ENCODE data around the gene LRIG2. TPM values are rescaled to one million over a fixed set of nuclear protein-coding genes. Genes with fewer than 3 reads are reported as not detected.
"Not testable (repeated sequence)": the region's sequence is repeated elsewhere in the genome, so short reads cannot be mapped to it uniquely, and the experiment has no call there.

Gene LRIG2, protein sequence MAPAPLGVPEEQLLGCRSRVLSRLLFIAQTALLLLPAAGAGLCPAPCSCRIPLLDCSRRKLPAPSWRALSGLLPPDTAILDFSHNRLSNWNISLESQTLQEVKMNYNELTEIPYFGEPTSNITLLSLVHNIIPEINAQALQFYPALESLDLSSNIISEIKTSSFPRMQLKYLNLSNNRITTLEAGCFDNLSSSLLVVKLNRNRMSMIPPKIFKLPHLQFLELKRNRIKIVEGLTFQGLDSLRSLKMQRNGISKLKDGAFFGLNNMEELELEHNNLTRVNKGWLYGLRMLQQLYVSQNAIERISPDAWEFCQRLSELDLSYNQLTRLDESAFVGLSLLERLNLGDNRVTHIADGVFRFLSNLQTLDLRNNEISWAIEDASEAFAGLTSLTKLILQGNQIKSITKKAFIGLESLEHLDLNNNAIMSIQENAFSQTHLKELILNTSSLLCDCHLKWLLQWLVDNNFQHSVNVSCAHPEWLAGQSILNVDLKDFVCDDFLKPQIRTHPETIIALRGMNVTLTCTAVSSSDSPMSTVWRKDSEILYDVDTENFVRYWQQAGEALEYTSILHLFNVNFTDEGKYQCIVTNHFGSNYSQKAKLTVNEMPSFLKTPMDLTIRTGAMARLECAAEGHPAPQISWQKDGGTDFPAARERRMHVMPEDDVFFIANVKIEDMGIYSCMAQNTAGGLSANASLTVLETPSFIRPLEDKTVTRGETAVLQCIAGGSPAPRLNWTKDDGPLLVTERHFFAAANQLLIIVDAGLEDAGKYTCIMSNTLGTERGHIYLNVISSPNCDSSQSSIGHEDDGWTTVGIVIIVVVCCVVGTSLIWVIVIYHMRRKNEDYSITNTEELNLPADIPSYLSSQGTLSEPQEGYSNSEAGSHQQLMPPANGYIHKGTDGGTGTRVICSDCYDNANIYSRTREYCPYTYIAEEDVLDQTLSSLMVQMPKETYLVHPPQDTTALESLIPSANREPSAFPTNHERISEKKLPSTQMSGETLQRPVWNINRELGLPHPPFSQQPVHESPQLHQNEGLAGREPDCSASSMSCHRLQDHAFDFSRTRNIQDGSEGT
- total RNA-seq: 7.8 and 20.9 TPM in 2 replicates

DNA sequence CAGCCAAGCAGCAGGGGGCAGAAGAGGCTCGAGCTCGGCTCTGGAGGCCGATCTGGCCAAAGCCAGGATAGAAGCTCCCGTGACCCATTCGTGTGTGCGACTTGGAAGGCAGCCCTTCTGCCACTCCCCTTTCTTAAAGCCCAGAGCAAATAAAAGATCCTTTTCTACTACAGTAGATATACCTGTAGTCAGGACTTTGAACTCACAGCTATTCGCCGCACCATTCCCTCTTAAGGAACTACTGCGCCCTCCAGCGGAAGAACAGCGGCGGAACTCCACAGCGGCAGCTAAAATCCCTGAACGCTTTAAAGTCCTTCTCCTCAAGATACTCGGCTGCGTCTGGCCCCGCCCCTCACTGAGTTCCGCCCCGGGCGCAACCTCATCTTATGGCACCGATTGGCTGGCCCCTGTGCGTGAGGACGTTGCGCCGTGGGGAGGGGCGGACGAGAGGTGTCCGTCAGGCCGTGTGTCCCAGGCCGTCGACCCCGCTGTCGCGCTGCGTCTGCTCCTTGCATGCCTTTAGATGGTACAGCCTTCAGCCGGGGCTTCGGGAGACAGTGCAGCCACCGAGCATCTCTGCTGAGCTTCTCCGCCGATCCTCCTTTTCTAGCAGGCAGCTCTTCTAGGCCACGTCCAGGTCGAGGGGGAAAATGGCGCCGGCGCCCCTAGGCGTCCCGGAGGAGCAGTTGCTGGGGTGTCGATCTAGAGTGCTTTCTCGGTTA, at the start of gene LRIG2:
LRIG2 (plus strand) TSS at position 442 of the 722 bp plus-strand sequence; CDS start at position 651, 209 bp downstream.
- DNase-seq (ENCODE audit: extremely low read depth, low read depth, low spot score): peak; percentile 97

DNA sequence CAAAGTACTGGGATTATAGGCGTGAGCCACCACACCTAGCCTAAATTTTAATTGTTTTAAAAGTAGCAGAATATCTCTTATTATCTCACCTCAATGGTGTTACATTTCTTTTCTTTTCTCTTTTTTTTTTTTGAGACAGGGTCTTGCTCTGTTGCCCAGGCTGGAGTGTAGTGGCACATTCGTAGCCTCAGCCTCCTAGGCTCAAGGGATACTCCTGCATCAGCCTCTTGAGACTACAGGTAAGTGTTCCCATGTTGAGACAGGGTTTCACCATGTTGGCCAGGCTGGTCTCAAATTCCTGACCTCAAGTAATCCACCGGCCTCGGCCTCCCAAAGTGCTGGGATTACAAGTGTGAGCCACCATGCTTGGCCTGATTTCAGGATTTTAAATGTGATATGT, 49.7 kb upstream of the LRIG2 start:
- DNase-seq (ENCODE audit: extremely low read depth, low read depth, low spot score): not testable (repeated sequence)

DNA sequence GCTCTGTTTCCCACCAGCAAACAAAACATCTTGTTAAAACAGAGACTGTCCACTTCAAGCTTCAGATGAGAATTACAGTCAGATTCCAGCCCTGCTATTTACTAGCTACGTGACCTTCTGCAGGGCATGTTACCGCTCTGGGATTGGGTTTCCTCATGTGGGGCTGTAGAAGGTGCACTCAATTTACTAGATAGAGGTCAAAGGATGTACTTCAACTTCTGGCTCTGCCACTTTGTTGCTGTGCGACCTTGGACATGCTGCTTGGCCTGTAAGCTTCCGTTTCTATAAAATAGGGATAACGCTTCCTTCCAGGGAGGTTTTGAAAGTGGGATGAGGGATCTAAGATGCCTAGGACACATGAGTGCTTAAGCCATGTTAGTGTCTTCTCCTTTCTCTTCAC, 46.0 kb upstream of the LRIG2 start:
- no peak for DNase-seq (ENCODE audit: extremely low read depth, low read depth, low spot score)

DNA sequence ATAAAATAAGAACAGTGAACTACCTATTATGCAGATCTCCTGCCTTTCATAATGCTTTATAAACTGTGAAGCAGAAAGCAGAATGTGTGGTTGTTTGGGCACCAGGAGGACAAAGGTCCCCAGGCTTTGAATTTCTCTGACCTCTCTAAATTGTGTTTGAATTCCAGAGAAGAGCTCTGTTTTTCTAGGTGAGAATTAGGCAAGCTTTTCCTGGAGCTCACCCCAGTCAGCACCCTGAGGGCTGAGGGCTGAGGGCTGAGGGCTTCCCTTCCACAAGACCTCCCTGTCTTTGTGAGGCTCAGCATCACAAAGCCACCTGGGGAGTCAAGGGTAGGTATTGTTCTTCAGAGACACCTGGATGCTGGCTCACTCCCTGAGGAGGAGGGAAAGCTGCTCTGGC, 45.5 kb upstream of the LRIG2 start:
- DNase-seq (ENCODE audit: extremely low read depth, low read depth, low spot score): no peak

DNA sequence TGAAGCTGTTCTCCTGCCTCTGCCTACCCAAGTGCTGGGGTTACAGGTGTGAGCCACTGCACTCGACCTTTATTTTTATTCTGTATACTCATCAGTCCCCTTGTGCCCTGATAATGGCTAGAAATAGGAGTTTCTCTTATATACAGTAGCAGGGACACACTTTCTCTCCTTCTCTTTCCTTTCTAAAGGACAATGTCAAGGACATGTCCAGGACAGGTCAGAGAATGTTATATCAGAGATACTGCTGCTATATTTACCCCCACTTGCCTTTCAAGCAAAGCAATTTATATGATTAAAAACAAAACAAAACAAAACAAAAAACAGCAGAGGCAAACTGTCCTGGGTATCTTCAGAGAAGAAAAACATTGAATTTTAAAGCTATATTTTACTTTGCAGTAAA, 43.2 kb upstream of the LRIG2 start:
- DNase-seq (ENCODE audit: extremely low read depth, low read depth, low spot score): no peak

DNA sequence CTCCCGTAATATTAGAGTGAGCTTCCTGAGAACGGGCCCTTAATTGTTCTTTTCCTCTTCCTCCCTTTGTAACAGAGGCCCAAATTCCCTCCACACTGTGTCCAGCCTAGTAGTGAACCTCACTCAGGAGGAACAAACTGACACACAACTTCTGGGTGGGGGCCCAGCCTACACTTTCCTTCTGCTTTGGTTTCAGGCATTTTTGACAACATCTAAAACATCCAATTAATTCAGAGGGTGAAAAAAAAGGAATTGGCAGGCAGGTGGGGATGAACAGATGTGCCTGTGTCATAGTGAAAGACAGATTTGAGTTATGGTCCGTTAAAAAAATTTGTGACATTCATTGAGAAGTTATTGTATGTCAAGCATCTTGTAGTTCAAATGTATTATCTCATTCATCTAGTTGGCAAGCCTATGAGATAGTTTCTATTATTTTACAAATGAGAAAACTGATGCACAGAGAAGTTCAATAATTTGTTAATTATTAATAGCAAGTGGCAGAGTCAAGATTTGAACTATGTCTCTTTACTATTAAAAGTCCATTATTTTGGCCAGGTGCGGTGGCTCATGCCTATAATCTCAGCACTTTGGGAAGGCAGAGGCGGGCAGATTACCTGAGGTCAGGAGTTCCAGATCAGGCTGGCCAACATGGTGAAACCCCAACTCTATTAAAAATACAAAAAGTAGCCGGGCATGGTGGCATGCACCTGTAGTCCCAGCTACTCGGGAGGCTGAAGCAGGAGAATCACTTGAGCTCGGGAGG, 41.6 kb upstream of the LRIG2 start:
- DNase-seq (ENCODE audit: extremely low read depth, low read depth, low spot score): peak; percentile 22

DNA sequence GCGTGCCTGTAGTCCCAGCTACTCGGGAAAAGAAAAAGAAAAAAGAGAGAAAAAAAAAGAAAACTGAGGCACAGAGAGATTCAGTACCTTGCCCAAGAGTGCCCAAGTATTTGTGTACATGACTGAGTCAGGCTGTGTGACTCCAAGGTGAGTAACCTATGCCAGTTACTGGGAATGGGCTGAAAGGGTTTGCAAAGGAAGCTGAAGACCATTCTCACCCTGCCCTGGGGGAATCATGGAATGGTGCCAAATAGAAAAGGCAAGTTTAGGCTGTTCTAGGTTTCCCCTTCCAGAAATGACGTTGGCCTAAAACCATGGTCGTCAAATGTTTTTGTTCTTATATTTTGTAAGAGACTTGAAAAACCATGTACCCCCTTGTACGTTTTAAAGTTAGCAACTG, 37.9 kb upstream of the LRIG2 start:
- DNase-seq (ENCODE audit: extremely low read depth, low read depth, low spot score): no peak

DNA sequence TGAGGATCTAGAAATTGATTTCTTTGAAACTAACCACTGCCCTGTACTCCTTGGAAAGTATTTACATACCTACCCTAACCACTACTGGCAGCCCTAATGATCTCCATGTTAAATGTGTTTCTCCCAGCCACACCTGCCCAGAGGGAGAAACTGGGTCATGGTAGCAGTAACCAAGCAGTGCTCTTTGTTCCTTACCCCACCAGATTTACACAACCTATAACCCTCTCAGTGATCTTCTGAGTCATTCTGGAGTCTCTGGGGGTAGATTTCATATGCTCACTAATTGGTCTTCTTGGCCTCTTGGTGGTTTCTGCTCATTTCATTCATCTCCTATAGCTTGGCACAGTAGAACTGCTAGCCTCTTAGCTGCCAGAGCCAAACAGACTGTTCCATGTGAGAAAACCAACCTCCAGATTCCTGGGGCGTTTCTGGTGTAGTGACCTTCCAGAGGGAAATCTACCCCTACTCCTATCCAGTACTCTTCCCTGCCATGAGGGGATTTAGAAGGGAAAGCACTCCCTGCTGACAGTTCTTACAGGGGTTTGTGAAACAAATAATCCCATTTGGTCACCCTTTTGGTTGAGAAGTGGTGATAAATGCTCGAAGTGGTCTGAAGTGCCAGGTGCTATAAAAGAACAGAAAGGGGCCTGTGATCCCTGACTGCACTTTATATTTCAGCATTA, 36.2 kb upstream of the LRIG2 start:
- no peak for DNase-seq (ENCODE audit: extremely low read depth, low read depth, low spot score)

DNA sequence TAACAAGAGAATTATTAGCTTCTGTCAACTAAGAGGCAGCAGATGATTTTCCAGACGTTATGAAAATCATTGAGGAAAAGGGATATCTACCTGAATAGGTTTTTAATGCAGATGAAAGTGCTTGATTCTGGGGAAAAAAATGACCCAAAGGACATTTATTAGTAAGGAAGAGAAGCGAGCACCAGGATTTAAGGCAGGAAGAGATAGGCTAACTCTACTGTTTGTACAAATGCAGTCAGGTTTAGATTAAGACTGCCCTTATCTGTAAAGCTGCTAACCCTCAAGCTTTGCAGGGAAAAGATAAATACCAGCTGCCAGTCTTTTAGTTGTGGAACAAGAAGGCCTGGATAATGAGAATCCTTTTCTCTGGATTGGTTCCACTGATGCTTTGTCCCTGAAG, 33.0 kb upstream of the LRIG2 start:
- DNase-seq (ENCODE audit: extremely low read depth, low read depth, low spot score): no peak

DNA sequence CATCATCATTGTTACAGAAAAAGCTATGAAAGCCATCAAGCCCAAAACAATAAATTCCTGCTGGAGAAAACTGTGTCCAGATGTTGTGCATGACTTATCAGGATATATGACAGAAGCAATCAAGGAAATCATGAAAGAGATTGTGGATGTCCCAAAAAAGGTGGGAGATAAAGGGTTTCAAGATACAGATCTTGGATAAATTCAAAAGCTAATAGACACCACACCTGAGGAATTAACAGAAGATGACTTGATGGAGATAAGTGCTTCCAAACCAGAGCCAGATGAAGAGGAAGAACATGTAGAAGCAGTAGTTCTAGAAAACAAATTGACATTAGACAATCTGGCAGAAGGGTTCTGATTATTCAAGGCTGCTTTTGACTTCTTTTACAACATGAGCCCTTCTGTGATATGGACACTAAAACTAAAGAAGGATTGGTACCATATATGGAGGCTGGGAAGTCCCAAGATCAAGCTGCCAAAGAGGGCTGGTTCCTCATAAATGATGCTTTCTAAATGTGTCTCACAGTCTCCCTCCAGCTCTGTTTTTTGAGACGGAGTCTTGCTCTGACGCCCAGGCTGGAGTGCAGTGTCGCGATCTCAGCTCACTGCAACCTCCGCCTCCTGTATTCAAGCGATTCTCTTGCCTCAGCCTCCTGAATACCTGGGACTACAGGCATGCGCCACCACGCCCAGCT, 32.1 kb upstream of the LRIG2 start:
- DNase-seq (ENCODE audit: extremely low read depth, low read depth, low spot score): no peak

DNA sequence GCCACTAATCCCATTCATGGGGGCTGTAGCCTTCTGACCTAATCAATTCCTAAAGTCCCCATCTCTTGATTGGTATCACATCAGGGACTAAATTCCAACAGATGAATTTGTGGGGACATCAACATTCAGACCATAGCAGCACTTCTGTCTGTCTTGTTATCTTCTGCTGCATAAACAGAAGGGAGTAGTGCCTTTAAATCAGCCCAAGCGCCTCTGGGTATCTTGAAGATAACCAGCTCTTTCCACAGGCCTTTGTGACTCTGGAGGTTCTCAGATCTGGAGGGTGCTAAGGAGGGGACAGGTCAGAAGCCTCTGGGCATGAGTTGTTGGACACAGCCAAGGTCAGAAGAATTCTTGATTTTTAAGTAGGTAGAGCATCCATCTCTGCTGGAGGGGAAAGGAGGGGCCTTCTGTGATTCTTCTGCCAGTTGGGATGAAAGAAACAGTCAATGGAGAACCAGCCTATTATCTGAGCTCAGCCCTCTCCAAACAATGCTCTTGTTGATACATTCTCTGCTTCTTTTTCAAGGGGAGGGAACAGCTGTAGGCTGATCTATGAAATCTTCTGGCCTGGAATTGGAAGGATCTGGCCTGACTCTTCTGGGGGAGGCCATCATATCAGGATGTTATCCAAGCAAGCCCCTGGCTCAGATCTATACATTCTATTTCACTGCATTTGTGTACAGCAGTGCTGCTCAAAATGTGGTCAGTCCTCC, 31.3 kb upstream of the LRIG2 start:
- DNase-seq (ENCODE audit: extremely low read depth, low read depth, low spot score): no peak

DNA sequence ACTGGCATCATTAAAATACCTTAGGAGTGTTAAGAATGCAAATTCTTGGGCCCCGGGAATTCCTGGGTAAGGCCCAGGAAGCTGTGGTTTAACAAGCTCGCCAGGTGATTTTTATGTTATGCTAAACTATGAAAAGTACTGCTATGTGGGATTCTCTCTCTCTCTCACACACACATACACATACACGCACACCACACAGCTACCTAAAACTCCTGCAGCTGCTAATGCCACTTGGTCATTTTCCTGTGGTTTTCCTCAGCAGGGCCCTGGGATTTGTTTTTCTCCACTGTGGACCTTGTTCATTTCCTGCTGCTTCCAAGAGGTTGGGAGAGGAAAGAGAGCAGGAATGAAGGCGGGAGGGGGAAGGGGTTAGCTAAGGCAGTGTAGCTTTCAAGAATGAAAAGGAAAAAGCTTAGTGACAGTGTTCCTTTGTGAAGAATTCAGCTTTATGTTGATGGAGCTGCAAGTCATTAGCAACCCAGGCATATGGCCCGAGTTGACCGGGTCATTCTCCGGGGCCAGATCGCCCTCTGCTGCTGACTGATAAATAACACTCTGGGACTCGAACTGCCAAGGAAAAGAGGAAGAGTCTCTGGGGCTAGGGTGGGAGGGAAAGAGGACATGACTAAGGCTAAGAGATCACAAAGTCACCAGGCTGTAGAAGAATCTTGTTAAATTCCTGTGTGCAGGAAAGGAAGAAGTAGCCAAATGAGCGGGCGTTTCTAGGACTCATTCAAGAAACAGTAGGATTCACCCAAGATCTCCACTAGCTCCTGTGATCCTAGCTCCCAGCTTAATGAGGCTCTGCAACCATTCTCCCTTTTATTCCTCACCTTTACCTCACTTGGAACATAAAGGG, 30.5 kb upstream of the LRIG2 start:
- DNase-seq (ENCODE audit: extremely low read depth, low read depth, low spot score): peak; percentile 82

DNA sequence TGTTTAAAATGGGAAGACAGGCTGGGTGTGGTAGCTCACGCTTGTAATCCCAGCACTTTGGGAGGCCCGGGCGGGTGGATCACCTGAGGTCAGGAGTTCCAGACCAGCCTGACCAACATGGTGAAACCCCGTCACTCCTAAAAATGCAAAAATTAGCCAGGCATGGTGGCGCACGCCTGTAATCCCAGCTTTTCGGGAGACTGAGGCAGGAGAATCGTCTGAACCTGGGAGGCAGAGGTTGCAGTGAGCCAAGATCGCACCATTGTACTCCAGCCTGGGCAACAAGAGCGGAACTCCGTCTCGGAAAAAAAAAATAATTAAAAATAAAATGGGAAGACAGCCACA, 29.9 kb upstream of the LRIG2 start:
- not testable (repeated sequence) for DNase-seq (ENCODE audit: extremely low read depth, low read depth, low spot score)

DNA sequence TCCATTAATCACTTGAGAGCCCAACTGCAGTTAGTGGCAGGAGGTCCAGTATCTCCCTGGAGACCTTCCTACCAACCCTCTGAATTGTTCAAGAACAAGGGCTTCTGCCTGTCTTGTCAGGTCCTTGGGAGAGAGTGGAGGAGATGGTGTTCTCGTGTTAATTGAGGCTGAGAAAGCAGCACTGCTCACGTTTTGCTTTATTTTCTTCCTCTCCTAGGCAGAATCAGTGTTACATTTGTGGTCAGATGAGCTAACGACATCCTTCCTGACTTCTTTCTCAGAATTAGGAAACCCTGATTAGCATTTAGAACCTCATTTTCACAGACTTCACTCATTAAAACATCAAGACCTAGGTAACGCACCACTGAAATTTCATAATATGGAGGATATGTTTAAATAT, 26.4 kb upstream of the LRIG2 start:
- DNase-seq (ENCODE audit: extremely low read depth, low read depth, low spot score): no peak

DNA sequence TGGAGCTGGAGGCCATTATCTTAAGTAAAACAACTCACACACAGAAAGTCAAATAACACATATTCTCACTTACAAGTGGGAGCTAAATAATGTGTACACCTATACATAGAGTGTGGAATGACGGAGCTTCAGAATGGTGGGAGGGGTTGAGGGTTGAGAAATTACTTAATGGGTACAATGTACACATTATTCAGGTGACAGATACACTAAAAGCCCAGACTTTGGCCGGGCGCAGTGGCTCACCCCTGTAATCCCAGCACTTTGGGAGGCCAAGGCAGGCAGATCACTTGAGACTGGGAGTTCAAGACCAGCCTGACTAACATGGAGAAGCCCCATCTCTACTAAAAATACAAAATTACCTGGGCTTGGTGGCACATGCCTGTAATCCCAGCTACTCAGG, 24.9 kb upstream of the LRIG2 start:
- no peak for DNase-seq (ENCODE audit: extremely low read depth, low read depth, low spot score)

DNA sequence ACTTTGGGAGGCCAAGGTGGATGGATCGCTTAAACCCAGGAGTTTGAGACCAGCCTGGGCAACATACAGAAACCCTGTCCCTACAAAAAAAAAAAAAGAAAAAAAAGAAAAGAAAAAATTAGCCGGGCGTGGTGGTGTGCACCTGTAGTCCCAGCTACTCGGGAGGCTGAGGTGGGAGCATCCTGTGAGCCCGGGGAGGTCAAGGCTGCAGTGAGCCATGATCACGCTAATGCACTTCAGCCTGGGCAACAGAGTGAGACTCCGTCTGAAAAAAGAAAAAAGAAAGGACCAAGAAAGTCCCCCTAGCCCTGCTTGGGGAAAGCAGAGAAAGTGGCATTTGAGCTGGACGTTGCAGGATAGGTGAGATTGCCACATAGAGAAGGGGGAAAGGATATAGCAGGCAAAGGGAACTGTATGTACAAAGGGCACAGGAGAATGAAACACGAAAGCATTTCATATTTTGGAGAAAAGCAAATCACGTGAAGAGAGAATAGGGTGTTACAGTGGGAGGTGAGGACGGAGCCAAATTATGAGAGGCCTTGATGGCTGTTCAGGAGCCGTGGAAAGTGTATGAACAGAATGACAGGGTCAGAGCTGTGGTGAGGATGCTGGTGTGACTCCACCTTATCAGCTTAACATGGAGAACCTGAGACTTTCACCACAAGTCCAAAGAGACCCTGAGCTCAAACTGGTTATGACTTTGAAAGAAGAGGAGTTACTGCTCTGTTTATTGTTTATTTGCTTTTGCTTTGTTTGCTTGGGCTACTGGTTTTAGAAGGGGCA, 19.5 kb upstream of the LRIG2 start:
- no peak for DNase-seq (ENCODE audit: extremely low read depth, low read depth, low spot score)

DNA sequence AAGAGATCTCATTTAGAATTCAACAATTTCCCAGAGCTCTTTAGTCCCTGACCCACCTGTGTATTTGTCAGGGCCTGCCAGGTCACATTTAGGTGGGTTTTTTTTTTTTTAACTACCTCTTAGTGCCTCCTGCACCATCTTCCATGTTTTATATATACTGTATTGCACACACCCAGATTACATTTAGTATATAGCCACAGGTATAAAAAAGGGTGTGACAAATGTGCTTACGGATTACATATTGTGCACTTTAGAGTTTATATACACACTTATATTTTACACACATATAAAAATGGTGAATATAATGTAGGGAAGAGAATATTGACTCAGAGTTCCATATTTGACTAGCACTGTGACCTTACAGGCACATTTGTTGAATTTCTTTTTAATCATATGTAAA, 17.4 kb upstream of the LRIG2 start:
- DNase-seq (ENCODE audit: extremely low read depth, low read depth, low spot score): no peak
